H1 (cell line): Measurements from ENCODE around the gene CDCA4.

Experiments
- CTCF ChIP-seq, 3 experiments: IDR thresholded peaks; 1 replicate in 2 of 3; 2 replicates in 1 of 3; pipeline versions ENCODE4 v1.5.1 to v1.6.1; 2011; ENCODE audit warnings: low read length in 3 of 3, mild to moderate bottlenecking in 3 of 3, inconsistent platforms in 2 of 3, low read depth in 1 of 3, moderate library complexity in 1 of 3; ENCODE audit not compliant: insufficient read depth in 1 of 3; ENCODE audit errors: control extremely low read depth in 1 of 3
- POLR2A ChIP-seq, 2 experiments: IDR thresholded peaks; 1 replicate in 1 of 2; 2 replicates in 1 of 2; pipeline ENCODE4 v1.6.1; 2011; ENCODE audit warnings: low read depth in 2 of 2, low read length in 2 of 2, mild to moderate bottlenecking in 2 of 2; ENCODE audit errors: control extremely low read depth in 1 of 2
- SUZ12 ChIP-seq: fragments of 200-600 bp; sonication (generic); IDR thresholded peaks from 2 replicates; pipeline ENCODE4 v1.6.1; 2012; ENCODE audit warnings: mild to moderate bottlenecking, inconsistent platforms, low read length, moderate library complexity, mixed read lengths
- TF ChIP-seq, protein P1 (sequence below): IDR thresholded peaks from 2 replicates; pipeline ENCODE4 v1.6.1; 2012; ENCODE audit warnings: inconsistent platforms

GRCh38 chr14:104996032-104996431 lies 24.9 kb downstream of the CDCA4 start:
- TF ChIP-seq CTCF (IDR thresholded peaks at IDR 0.05; ENCODE audit: control extremely low read depth in 1 of 3, insufficient read depth in 1 of 3, low read depth in 1 of 3, low read length in 3 of 3) (no peak), POLR2A (IDR thresholded peaks at IDR 0.05; ENCODE audit: control extremely low read depth in 1 of 2, low read depth in 2 of 2, low read length in 2 of 2) (no peak), SUZ12 (no peak)
- TF ChIP-seq, protein P1, sequence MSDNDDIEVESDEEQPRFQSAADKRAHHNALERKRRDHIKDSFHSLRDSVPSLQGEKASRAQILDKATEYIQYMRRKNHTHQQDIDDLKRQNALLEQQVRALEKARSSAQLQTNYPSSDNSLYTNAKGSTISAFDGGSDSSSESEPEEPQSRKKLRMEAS: no peak
